ENCODE measurements around the gene TRAF7.

TRAF7 gene

GRCh38 chr16:2173366-2173765 lies 17.8 kb downstream of the TRAF7 start:
- Histone ChIP-seq H3K9me2 (replicated peaks; ENCODE audit: insufficient read depth, low read length) (no peaks in the 10 kb centered on the region), H4K20me1 (ENCODE audit: low read depth, low read length) (no peaks in the 10 kb centered on the region), H3F3A (ENCODE audit: insufficient read depth) (no peaks in the 10 kb centered on the region), H3K9me3 (ENCODE audit: insufficient read depth, low read length) (no peaks in the 10 kb centered on the region), H3K79me2 (ENCODE audit: insufficient read depth, low read length) (no peaks in the 10 kb centered on the region), H3K9ac (ENCODE audit: low read length) (no peak overlapping the region), H3K27me3 (ENCODE audit: low read length) (no peaks in the 10 kb centered on the region), H2AFZ (ENCODE audit: low read depth, low read length, severe bottlenecking) (no peak overlapping the region), H3K36me3 (ENCODE audit: low read length) (no peaks in the 10 kb centered on the region), H3K4me2 (ENCODE audit: low read depth, low read length, poor library complexity, severe bottlenecking) (no peak overlapping the region), H3K27ac (ENCODE audit: low read depth, low read length) (no peak overlapping the region), H3K4me3 (ENCODE audit: insufficient read depth, low read length, poor library complexity, severe bottlenecking) (no peak overlapping the region)
- no peak for TF ChIP-seq EZH2phosphoT487 (conservative IDR thresholded peaks at IDR 0.05; ENCODE audit: low read length)
- TF ChIP-seq CTCF (IDR thresholded peaks at IDR 0.05; ENCODE audit: insufficient read depth, low read length, poor library complexity, severe bottlenecking), result no peak

GRCh38 chr16:2173916-2174315 lies 18.3 kb downstream of the TRAF7 start:
- no peaks in the 10 kb centered on the region for H3K9me2 ChIP-seq (replicated peaks; ENCODE audit: insufficient read depth, low read length)
- TF ChIP-seq EZH2phosphoT487 (conservative IDR thresholded peaks at IDR 0.05; ENCODE audit: low read length) (no peak), CTCF (IDR thresholded peaks at IDR 0.05; ENCODE audit: insufficient read depth, low read length, poor library complexity, severe bottlenecking) (no peak)
- no peak overlapping the region for H3K9ac ChIP-seq (ENCODE audit: low read length)
- no peak overlapping the region for H3K27ac ChIP-seq (ENCODE audit: low read depth, low read length)
- H3K4me2 ChIP-seq (ENCODE audit: low read depth, low read length, poor library complexity, severe bottlenecking), result no peak overlapping the region
- no peaks in the 10 kb centered on the region for H3K9me3 ChIP-seq (ENCODE audit: insufficient read depth, low read length)
- H3K27me3 ChIP-seq (ENCODE audit: low read length), result no peaks in the 10 kb centered on the region
- H2AFZ ChIP-seq (ENCODE audit: low read depth, low read length, severe bottlenecking), result no peak overlapping the region
- no peaks in the 10 kb centered on the region for H3K79me2 ChIP-seq (ENCODE audit: insufficient read depth, low read length)
- H3F3A ChIP-seq (ENCODE audit: insufficient read depth), result no peaks in the 10 kb centered on the region
- H3K36me3 ChIP-seq (ENCODE audit: low read length), result no peaks in the 10 kb centered on the region
- H4K20me1 ChIP-seq (ENCODE audit: low read depth, low read length), result no peaks in the 10 kb centered on the region
- H3K4me3 ChIP-seq (ENCODE audit: insufficient read depth, low read length, poor library complexity, severe bottlenecking), result no peak overlapping the region

GRCh38 chr16:2174396-2175131 lies 19.0 kb downstream of the TRAF7 start:
- Histone ChIP-seq H3K4me3 (ENCODE audit: insufficient read depth, low read length, poor library complexity, severe bottlenecking) (no peak overlapping the region), H3K9ac (ENCODE audit: low read length) (no peak overlapping the region), H3K79me2 (ENCODE audit: insufficient read depth, low read length) (no peaks in the 10 kb centered on the region), H3K36me3 (ENCODE audit: low read length) (no peaks in the 10 kb centered on the region), H3K27ac (ENCODE audit: low read depth, low read length) (no peak overlapping the region), H3K9me2 (replicated peaks; ENCODE audit: insufficient read depth, low read length) (no peaks in the 10 kb centered on the region), H3K9me3 (ENCODE audit: insufficient read depth, low read length) (no peaks in the 10 kb centered on the region), H3K4me2 (ENCODE audit: low read depth, low read length, poor library complexity, severe bottlenecking) (no peak overlapping the region), H2AFZ (ENCODE audit: low read depth, low read length, severe bottlenecking) (no peak overlapping the region), H4K20me1 (ENCODE audit: low read depth, low read length) (no peaks in the 10 kb centered on the region), H3F3A (ENCODE audit: insufficient read depth) (no peaks in the 10 kb centered on the region), H3K27me3 (ENCODE audit: low read length) (no peaks in the 10 kb centered on the region)
- TF ChIP-seq CTCF (IDR thresholded peaks at IDR 0.05; ENCODE audit: insufficient read depth, low read length, poor library complexity, severe bottlenecking) (no peak), EZH2phosphoT487 (conservative IDR thresholded peaks at IDR 0.05; ENCODE audit: low read length) (no peak)
